Keratinocyte (primary cell): Measurements from ENCODE around the gene KIF16B. TPM values are rescaled to one million over a fixed set of nuclear protein-coding genes. Genes with fewer than 3 reads are reported as not detected.

ENCODE experiments used
- DNase-seq: peaks from one replicate; pipeline ENCODE4 v3.0.0-alpha.2; 2011; ENCODE audit warnings: low read depth, missing footprints, low spot score
- FAIRE-seq: peaks from 2 replicates; lab custom pipeline; 2011; peaks lifted over from hg19 to GRCh38; lab: Jason Lieb, UNC
- H2AFZ ChIP-seq: 2 replicates; pipeline ENCODE4 v1.6.0; 2012; ENCODE audit warnings: low read length, control low read depth, inconsistent platforms; ENCODE audit not compliant: control insufficient read depth
- H3K27ac ChIP-seq: 2 replicates; pipeline ENCODE4 v1.5.1; 2011; ENCODE audit warnings: low read length; ENCODE audit not compliant: control insufficient read depth, insufficient read depth
- H3K27me3 ChIP-seq: 3 replicates; pipeline ENCODE4 v1.6.0; 2011; ENCODE audit warnings: low read length; ENCODE audit not compliant: control insufficient read depth, insufficient read depth; ENCODE audit errors: extremely low read depth
- H3K36me3 ChIP-seq, 2 experiments: 2 replicates in 1 of 2; 3 replicates in 1 of 2; pipeline ENCODE4 v1.5.1; 2011; ENCODE audit warnings: low read length in 2 of 2, mild to moderate bottlenecking in 1 of 2; ENCODE audit not compliant: control insufficient read depth in 2 of 2, insufficient read depth in 2 of 2; ENCODE audit errors: extremely low read depth in 1 of 2
- H3K4me1 ChIP-seq: 3 replicates; pipeline ENCODE4 v1.5.1; 2011; ENCODE audit warnings: low read length; ENCODE audit not compliant: control insufficient read depth, insufficient read depth; ENCODE audit errors: extremely low read depth
- H3K4me2 ChIP-seq: 3 replicates; pipeline ENCODE4 v1.6.0; 2011; ENCODE audit warnings: low read depth, low read length; ENCODE audit not compliant: control insufficient read depth, insufficient read depth; ENCODE audit errors: extremely low read depth
- H3K4me3 ChIP-seq, 3 experiments: fragments of 200-600 bp in 1 of 3; sonication (generic) in 1 of 3; 2 replicates in 2 of 3; 3 replicates in 1 of 3; pipeline ENCODE4 v1.5.1; 2011 to 2016; ENCODE audit warnings: low read length in 3 of 3, mild to moderate bottlenecking in 3 of 3, control low read depth in 2 of 3, inconsistent platforms in 1 of 3, low read depth in 1 of 3, mixed read lengths in 1 of 3, mixed run types in 1 of 3, moderate library complexity in 1 of 3; ENCODE audit not compliant: control insufficient read depth in 2 of 3, insufficient read depth in 2 of 3; ENCODE audit errors: extremely low read depth in 1 of 3
- H3K79me2 ChIP-seq: 2 replicates; pipeline ENCODE4 v1.6.0; 2012; ENCODE audit warnings: low read length; ENCODE audit not compliant: control insufficient read depth, insufficient read depth
- H3K9ac ChIP-seq: 3 replicates; pipeline ENCODE4 v1.6.0; 2011; ENCODE audit warnings: low read length; ENCODE audit not compliant: control insufficient read depth, insufficient read depth; ENCODE audit errors: extremely low read depth
- H3K9me1 ChIP-seq: 3 replicates; pipeline ENCODE4 v1.6.0; 2011; ENCODE audit warnings: low read length; ENCODE audit not compliant: control insufficient read depth, insufficient read depth; ENCODE audit errors: extremely low read depth
- H3K9me3 ChIP-seq: 2 replicates; pipeline ENCODE4 v1.5.1; 2012; ENCODE audit warnings: low read depth, low read length; ENCODE audit not compliant: control insufficient read depth
- H4K20me1 ChIP-seq: 3 replicates; pipeline ENCODE4 v1.6.0; 2011; ENCODE audit warnings: low read length; ENCODE audit not compliant: control insufficient read depth, insufficient read depth; ENCODE audit errors: extremely low read depth
- CTCF ChIP-seq, 3 experiments: IDR thresholded peaks in 1 of 3; conservative IDR thresholded peaks in 1 of 3; optimal IDR thresholded peaks in 1 of 3; 2 replicates in 2 of 3; 3 replicates in 1 of 3; pipeline versions ENCODE3 to v1.5.1; 2011; ENCODE audit warnings: low read length in 3 of 3, mild to moderate bottlenecking in 3 of 3, moderate library complexity in 2 of 3, control low read depth in 1 of 3, inconsistent platforms in 1 of 3; ENCODE audit not compliant: insufficient read depth in 2 of 3; ENCODE audit errors: extremely low read depth in 1 of 3
- EZH2 ChIP-seq: IDR thresholded peaks from one replicate; pipeline ENCODE4 v1.6.1; 2012; ENCODE audit warnings: inconsistent platforms, mild to moderate bottlenecking, low read length, moderate library complexity
- dilution Hi-C: fragments of 300-500 bp; cut with MboI; formaldehyde crosslinking; loops from one replicate; pipeline ENCODE4 v1.7.0; 2020; ENCODE audit warnings: low sequenced_read_pairs; ENCODE audit not compliant: extremely low pct_ligation_motif_present
- polyA plus RNA-seq, 5 experiments: library from polyadenylated mRNA; depleted of rRNA in 3 of 5; stranded (reverse) in 3 of 5; stranded (forward) in 1 of 5; unstranded in 1 of 5; fragments of >200 nt; gene quantifications; 1 replicate in 1 of 5; 2 replicates in 3 of 5; 3 replicates in 1 of 5; pipeline versions ENCODE4 v1.2.1 to v1.2.3, GENCODE V29; 2011 to 2012; ENCODE audit warnings: missing spikeins in 2 of 5, low read depth in 1 of 5, low replicate concordance in 1 of 5

The KIF16B gene
- polyA plus RNA-seq, 1 donor (not counting 4 experiments of a cell fraction or from before 2014, with no cell fraction given), result 16.1 TPM

- Histone ChIP-seq H3K4me2 (no peak overlapping the region), H3K79me2 (peaks cover 32% of the 10 kb centered on the region), H3K9me3 (no peaks in the 10 kb centered on the region), H3K27me3 (no peaks in the 10 kb centered on the region), H3K27ac (no peak overlapping the region), H3K9me1 (peaks cover 2% of the 10 kb centered on the region), H2AFZ (no peak overlapping the region), H3K36me3 (no peaks in the 10 kb centered on the region), H3K4me1 (no peaks in the 10 kb centered on the region), H3K9ac (no peak overlapping the region), H3K4me3 (no peak overlapping the region), H4K20me1 (no peaks in the 10 kb centered on the region)
- TF ChIP-seq CTCF (optimal IDR thresholded peaks at IDR 0.05 in 1 of 3, IDR thresholded peaks at IDR 0.05 in 1 of 3, conservative IDR thresholded peaks at IDR 0.05 in 1 of 3; ENCODE audit: extremely low read depth in 1 of 3, insufficient read depth in 2 of 3, low read length in 3 of 3) (no peak), EZH2 (no peak)
- FAIRE-seq, result no peak
- dilution Hi-C loops, result no loop called here
- DNase-seq, result no peak
Measured at GRCh38 chr20:16539280-16540021, 33.8 kb downstream of the KIF16B start.

GRCh38 chr20:16538779-16539178, 34.5 kb downstream of the KIF16B start:
- Histone ChIP-seq H4K20me1 (no peaks in the 10 kb centered on the region), H3K27ac (no peak overlapping the region), H3K4me1 (no peaks in the 10 kb centered on the region), H3K79me2 (peaks cover 28% of the 10 kb centered on the region), H3K4me2 (no peak overlapping the region), H3K36me3 (no peaks in the 10 kb centered on the region), H3K9me3 (no peaks in the 10 kb centered on the region), H3K4me3 (no peak overlapping the region), H3K9me1 (peaks cover 2% of the 10 kb centered on the region), H3K9ac (no peak overlapping the region), H3K27me3 (no peaks in the 10 kb centered on the region), H2AFZ (no peak overlapping the region)
- dilution Hi-C loops, result no loop called here
- FAIRE-seq, result peak; percentile 9
- DNase-seq, result no peak
- no peak for TF ChIP-seq CTCF (optimal IDR thresholded peaks at IDR 0.05 in 1 of 3, IDR thresholded peaks at IDR 0.05 in 1 of 3, conservative IDR thresholded peaks at IDR 0.05 in 1 of 3; ENCODE audit: extremely low read depth in 1 of 3, insufficient read depth in 2 of 3, low read length in 3 of 3)
- TF ChIP-seq EZH2, result no peak
